H9 (cell line): ENCODE data around the gene SFN. TPM values are rescaled to one million over a fixed set of nuclear protein-coding genes. Genes with fewer than 3 reads are reported as not detected.

Experiments used
- DNase-seq: peaks from one replicate; pipeline ENCODE4 v3.0.0-alpha.2; 2017
- H2AFZ ChIP-seq: one replicate; pipeline ENCODE4 v1.6.1; 2013; ENCODE audit warnings: mild to moderate bottlenecking, low read length, control low read depth, moderate library complexity
- H2AK5ac ChIP-seq: 2 replicates; pipeline ENCODE4 v1.6.1; 2013; ENCODE audit warnings: low read length, control low read depth, mixed read lengths; ENCODE audit not compliant: insufficient read length
- H2BK120ac ChIP-seq: one replicate; pipeline ENCODE4 v1.6.1; 2013; ENCODE audit warnings: low read depth, mild to moderate bottlenecking, low read length, control low read depth, inconsistent platforms; ENCODE audit not compliant: poor library complexity, severe bottlenecking
- H2BK12ac ChIP-seq: 2 replicates; pipeline ENCODE4 v1.6.1; 2013; ENCODE audit warnings: low read length, control low read depth, mixed read lengths, low read depth; ENCODE audit not compliant: insufficient read length
- H2BK15ac ChIP-seq: 2 replicates; pipeline ENCODE4 v1.6.1; 2013; ENCODE audit warnings: low read depth, low read length, control low read depth
- H2BK20ac ChIP-seq: one replicate; pipeline ENCODE4 v1.6.1; 2013; ENCODE audit warnings: low read depth, mild to moderate bottlenecking, low read length, control low read depth, inconsistent platforms; ENCODE audit not compliant: poor library complexity, severe bottlenecking
- H2BK5ac ChIP-seq: 2 replicates; pipeline ENCODE4 v1.6.1; 2013; ENCODE audit warnings: low read length, control low read depth, mixed read lengths; ENCODE audit not compliant: insufficient read length
- H3K14ac ChIP-seq: 2 replicates; pipeline ENCODE4 v1.6.1; 2013; ENCODE audit warnings: low read length, control low read depth; ENCODE audit not compliant: insufficient read depth
- H3K18ac ChIP-seq: 2 replicates; pipeline ENCODE4 v1.6.1; 2013; ENCODE audit warnings: low read depth, mild to moderate bottlenecking, mixed read lengths, low read length, control low read depth; ENCODE audit not compliant: insufficient read length
- H3K23ac ChIP-seq: 2 replicates; pipeline ENCODE4 v1.6.1; 2013; ENCODE audit warnings: low read length, control low read depth, mixed read lengths, low read depth; ENCODE audit not compliant: insufficient read length
- H3K23me2 ChIP-seq: 2 replicates; pipeline ENCODE4 v1.6.1; 2013; ENCODE audit warnings: low read depth, mild to moderate bottlenecking, mixed read lengths, low read length, control low read depth; ENCODE audit not compliant: insufficient read length, poor library complexity, severe bottlenecking
- H3K27ac ChIP-seq: 2 replicates; pipeline ENCODE4 v1.5.1; 2013; ENCODE audit warnings: low read length, control low read depth, mixed read lengths, low read depth; ENCODE audit not compliant: insufficient read length
- H3K27me3 ChIP-seq: 2 replicates; pipeline ENCODE4 v1.6.1; 2013; ENCODE audit warnings: low read length, control low read depth, inconsistent platforms; ENCODE audit not compliant: insufficient read depth
- H3K4ac ChIP-seq: 2 replicates; pipeline ENCODE4 v1.6.1; 2013; ENCODE audit warnings: low read depth, mild to moderate bottlenecking, control low read depth, inconsistent platforms, low read length, moderate library complexity
- H3K4me1 ChIP-seq: 2 replicates; pipeline ENCODE4 v1.6.1; 2013; ENCODE audit warnings: low read length, control low read depth, inconsistent platforms; ENCODE audit not compliant: insufficient read depth
- H3K4me2 ChIP-seq: 2 replicates; pipeline ENCODE4 v1.6.1; 2013; ENCODE audit warnings: low read length, control low read depth, mixed read lengths; ENCODE audit not compliant: insufficient read length, insufficient read depth
- H3K56ac ChIP-seq: 2 replicates; pipeline ENCODE4 v1.6.1; 2013; ENCODE audit warnings: low read depth, mild to moderate bottlenecking, mixed read lengths, low read length, control low read depth; ENCODE audit not compliant: insufficient read length
- H3K79me1 ChIP-seq: 2 replicates; pipeline ENCODE4 v1.6.1; 2013; ENCODE audit warnings: low read depth, mild to moderate bottlenecking, moderate library complexity, low read length, control low read depth, inconsistent platforms; ENCODE audit not compliant: insufficient read depth, poor library complexity, severe bottlenecking
- H3K79me2 ChIP-seq: 2 replicates; pipeline ENCODE4 v1.6.1; 2013; ENCODE audit warnings: low read length, control low read depth, inconsistent platforms; ENCODE audit not compliant: insufficient read depth
- H3K9ac ChIP-seq: 2 replicates; pipeline ENCODE4 v1.6.1; 2013; ENCODE audit warnings: low read length, control low read depth, mixed read lengths; ENCODE audit not compliant: insufficient read length; ENCODE audit errors: extremely low read depth
- H3K9me3 ChIP-seq: one replicate; pipeline ENCODE4 v1.6.1; 2013; ENCODE audit warnings: low read depth, low read length, inconsistent platforms; ENCODE audit not compliant: control insufficient read depth
- H3T11ph ChIP-seq: one replicate; pipeline ENCODE4 v1.6.1; 2013; ENCODE audit warnings: mild to moderate bottlenecking, low read length, control low read depth, inconsistent platforms
- H4K20me1 ChIP-seq: one replicate; pipeline ENCODE4 v1.6.1; 2013; ENCODE audit not compliant: control insufficient read depth, insufficient read length, insufficient read depth
- H4K5ac ChIP-seq: 2 replicates; pipeline ENCODE4 v1.6.1; 2013; ENCODE audit warnings: low read depth, mild to moderate bottlenecking, mixed read lengths, low read length, control low read depth; ENCODE audit not compliant: insufficient read length
- H4K8ac ChIP-seq: replicated peaks from 2 replicates; pipeline ENCODE4 v1.6.1; 2013; ENCODE audit warnings: low read length, control low read depth, mixed read lengths, low read depth; ENCODE audit not compliant: insufficient read length
- H4K91ac ChIP-seq: 2 replicates; pipeline ENCODE4 v1.6.1; 2013; ENCODE audit warnings: low read depth, mild to moderate bottlenecking, moderate library complexity, mixed read lengths, low read length, control low read depth; ENCODE audit not compliant: insufficient read length
- H3K27ac Mint-ChIP-seq, 3 experiments: 2 replicates in 2 of 3; 3 replicates in 1 of 3; pipeline ENCODE4 v1.8.0; 2020 to 2021; ENCODE audit warnings: mixed read lengths in 3 of 3, mild to moderate bottlenecking in 1 of 3, moderate library complexity in 1 of 3
- H3K27me3 Mint-ChIP-seq: 2 replicates; pipeline ENCODE4 v1.8.0; 2021; ENCODE audit warnings: low read depth, mild to moderate bottlenecking, moderate library complexity, mixed read lengths
- H3K36me3 Mint-ChIP-seq, 3 experiments: 2 replicates in 2 of 3; 3 replicates in 1 of 3; pipeline ENCODE4 v1.8.0; 2020 to 2021; ENCODE audit warnings: low read depth in 3 of 3, mixed read lengths in 3 of 3; ENCODE audit not compliant: insufficient read depth in 1 of 3
- H3K4me1 Mint-ChIP-seq, 2 experiments: 2 replicates each; pipeline ENCODE4 v1.8.0; 2020; ENCODE audit warnings: mixed read lengths in 2 of 2
- H3K4me3 Mint-ChIP-seq, 2 experiments: 2 replicates in 1 of 2; 3 replicates in 1 of 2; pipeline ENCODE4 v1.8.0; 2020 to 2021; ENCODE audit warnings: mild to moderate bottlenecking in 2 of 2, mixed read lengths in 2 of 2, moderate library complexity in 1 of 2
- H3K9me3 Mint-ChIP-seq, 2 experiments: 2 replicates in 1 of 2; 3 replicates in 1 of 2; pipeline ENCODE4 v1.8.0; 2020; ENCODE audit warnings: mild to moderate bottlenecking in 2 of 2, mixed read lengths in 2 of 2, moderate library complexity in 1 of 2
- WGBS: extraction: QIAGEN DNeasy Blood & Tissue Kit; methylation state at CpG from one replicate; pipeline ENCODE4 v1.1.7; 2013; ENCODE audit warnings: missing lambda C conversion rate, low lambda C conversion rate, mixed read lengths; ENCODE audit not compliant: insufficient read length; ENCODE audit errors: extremely low coverage; 5-methylcytosine and 5-hydroxymethylcytosine counted together
- total RNA-seq: library from RNA; stranded (reverse); gene quantifications from 2 replicates; pipeline ENCODE4 v1.2.1, GENCODE V29; 2021
- TF ChIP-seq, protein P1 (sequence below): fragments of 200-600 bp; sonication (generic); conservative IDR thresholded peaks from 3 replicates; pipeline ENCODE4 v1.8.0; 2021; ENCODE audit warnings: antibody characterized with exemption, mild to moderate bottlenecking

SFN gene
- total RNA-seq, 1 experiment from 2014 or later, result 4.3 TPM

DNA sequence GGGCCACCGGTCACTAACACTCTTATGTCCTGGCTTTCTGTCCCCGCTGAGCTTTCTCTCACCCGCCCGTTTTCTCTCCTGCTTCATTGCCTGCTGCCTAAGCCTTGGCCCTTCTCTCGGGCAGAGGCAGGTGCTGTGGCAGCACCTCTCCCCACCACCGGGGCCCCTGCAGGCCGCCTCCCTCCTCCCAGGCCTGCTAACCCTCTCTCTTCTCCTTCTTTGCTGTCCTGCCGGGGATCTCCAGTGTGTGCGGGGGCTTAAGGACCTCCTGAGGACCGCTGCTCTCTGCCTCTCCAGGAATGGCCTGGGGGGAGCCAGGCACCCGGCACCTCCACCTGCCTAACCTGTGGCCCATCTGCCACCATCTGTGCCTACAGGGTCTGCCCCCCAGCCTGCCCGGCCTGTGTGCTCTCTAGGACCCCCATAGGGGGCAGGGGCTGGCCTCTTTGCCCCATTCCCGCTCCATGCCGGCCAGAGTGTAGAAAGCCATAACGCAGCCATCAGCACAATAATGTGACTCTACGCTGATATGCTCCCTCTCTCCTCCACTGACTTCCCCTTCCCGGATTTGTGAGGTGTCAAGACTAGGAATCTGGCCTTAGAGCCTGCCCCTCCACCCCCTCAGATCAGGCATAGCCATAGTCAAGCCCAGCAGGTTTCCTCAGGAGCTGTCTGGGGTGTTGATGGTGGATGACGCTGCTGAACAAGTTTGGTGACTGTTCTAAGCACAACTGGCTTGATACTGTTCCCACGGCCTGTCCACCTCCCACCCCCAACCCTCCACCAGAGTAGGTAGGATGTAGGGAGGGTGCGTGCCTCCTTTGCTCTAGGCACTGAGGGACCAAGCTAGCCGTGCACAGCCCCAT, 6.1 kb upstream of the SFN start:
- no peak overlapping the region for H4K91ac ChIP-seq
- TF ChIP-seq, protein P1, sequence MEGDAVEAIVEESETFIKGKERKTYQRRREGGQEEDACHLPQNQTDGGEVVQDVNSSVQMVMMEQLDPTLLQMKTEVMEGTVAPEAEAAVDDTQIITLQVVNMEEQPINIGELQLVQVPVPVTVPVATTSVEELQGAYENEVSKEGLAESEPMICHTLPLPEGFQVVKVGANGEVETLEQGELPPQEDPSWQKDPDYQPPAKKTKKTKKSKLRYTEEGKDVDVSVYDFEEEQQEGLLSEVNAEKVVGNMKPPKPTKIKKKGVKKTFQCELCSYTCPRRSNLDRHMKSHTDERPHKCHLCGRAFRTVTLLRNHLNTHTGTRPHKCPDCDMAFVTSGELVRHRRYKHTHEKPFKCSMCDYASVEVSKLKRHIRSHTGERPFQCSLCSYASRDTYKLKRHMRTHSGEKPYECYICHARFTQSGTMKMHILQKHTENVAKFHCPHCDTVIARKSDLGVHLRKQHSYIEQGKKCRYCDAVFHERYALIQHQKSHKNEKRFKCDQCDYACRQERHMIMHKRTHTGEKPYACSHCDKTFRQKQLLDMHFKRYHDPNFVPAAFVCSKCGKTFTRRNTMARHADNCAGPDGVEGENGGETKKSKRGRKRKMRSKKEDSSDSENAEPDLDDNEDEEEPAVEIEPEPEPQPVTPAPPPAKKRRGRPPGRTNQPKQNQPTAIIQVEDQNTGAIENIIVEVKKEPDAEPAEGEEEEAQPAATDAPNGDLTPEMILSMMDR, result peak; percentile 31
- no peak overlapping the region for H3T11ph ChIP-seq
- H2BK120ac ChIP-seq, result no peak overlapping the region
- no peak overlapping the region for H3K4me2 ChIP-seq
- peaks cover 25 to 28% of the 10 kb centered on the region in 2 experiments for H3K4me1 Mint-ChIP-seq
- no peaks in the 10 kb centered on the region for H3K4me1 ChIP-seq
- no peaks in the 10 kb centered on the region for H4K20me1 ChIP-seq
- H3K9me3 ChIP-seq, result no peaks in the 10 kb centered on the region
- H3K18ac ChIP-seq, result no peak overlapping the region
- no peak overlapping the region for H2BK15ac ChIP-seq
- H3K36me3 Mint-ChIP-seq, result peaks cover 13 to 30% (median 20%) of the 10 kb centered on the region in 3 experiments; a peak in 6 of 7 replicates
- no peaks in the 10 kb centered on the region for H3K23me2 ChIP-seq
- H3K4ac ChIP-seq, result no peak overlapping the region
- no CpG with 5 or more reads among the region's 21 CpGs for WGBS
- no peak overlapping the region for H4K5ac ChIP-seq
- H3K56ac ChIP-seq, result no peak overlapping the region
- no peak overlapping the region for H3K23ac ChIP-seq
- no peak overlapping the region for H2BK5ac ChIP-seq
- H3K9me3 Mint-ChIP-seq, result no peaks in the 10 kb centered on the region
- H2BK12ac ChIP-seq, result no peak overlapping the region
- no peak overlapping the region for H3K27ac ChIP-seq
- no peaks in the 10 kb centered on the region for H3K79me1 ChIP-seq
- H3K27me3 Mint-ChIP-seq, result no peaks in the 10 kb centered on the region
- H3K27me3 ChIP-seq, result no peaks in the 10 kb centered on the region
- no peaks in the 10 kb centered on the region for H3K79me2 ChIP-seq
- no peak overlapping the region for H4K8ac ChIP-seq
- no peak overlapping the region; the same call in 1 of the 2 replicates for H3K14ac ChIP-seq
- peak overlapping the region; percentile 59 to 83 (median 62); a peak in 5 of 7 replicates for H3K27ac Mint-ChIP-seq
- no peak overlapping the region for H2AFZ ChIP-seq
- DNase-seq, result no peak
- H3K4me3 Mint-ChIP-seq, result peak overlapping the region in 1 of 2 experiments; percentile 46; a peak in 2 of 5 replicates
- no peak overlapping the region for H2BK20ac ChIP-seq
- H3K9ac ChIP-seq, result no peak overlapping the region
- H2AK5ac ChIP-seq, result no peak overlapping the region
